ENCODE data around the gene ERMAP.

ERMAP gene, protein sequence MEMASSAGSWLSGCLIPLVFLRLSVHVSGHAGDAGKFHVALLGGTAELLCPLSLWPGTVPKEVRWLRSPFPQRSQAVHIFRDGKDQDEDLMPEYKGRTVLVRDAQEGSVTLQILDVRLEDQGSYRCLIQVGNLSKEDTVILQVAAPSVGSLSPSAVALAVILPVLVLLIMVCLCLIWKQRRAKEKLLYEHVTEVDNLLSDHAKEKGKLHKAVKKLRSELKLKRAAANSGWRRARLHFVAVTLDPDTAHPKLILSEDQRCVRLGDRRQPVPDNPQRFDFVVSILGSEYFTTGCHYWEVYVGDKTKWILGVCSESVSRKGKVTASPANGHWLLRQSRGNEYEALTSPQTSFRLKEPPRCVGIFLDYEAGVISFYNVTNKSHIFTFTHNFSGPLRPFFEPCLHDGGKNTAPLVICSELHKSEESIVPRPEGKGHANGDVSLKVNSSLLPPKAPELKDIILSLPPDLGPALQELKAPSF

DNA sequence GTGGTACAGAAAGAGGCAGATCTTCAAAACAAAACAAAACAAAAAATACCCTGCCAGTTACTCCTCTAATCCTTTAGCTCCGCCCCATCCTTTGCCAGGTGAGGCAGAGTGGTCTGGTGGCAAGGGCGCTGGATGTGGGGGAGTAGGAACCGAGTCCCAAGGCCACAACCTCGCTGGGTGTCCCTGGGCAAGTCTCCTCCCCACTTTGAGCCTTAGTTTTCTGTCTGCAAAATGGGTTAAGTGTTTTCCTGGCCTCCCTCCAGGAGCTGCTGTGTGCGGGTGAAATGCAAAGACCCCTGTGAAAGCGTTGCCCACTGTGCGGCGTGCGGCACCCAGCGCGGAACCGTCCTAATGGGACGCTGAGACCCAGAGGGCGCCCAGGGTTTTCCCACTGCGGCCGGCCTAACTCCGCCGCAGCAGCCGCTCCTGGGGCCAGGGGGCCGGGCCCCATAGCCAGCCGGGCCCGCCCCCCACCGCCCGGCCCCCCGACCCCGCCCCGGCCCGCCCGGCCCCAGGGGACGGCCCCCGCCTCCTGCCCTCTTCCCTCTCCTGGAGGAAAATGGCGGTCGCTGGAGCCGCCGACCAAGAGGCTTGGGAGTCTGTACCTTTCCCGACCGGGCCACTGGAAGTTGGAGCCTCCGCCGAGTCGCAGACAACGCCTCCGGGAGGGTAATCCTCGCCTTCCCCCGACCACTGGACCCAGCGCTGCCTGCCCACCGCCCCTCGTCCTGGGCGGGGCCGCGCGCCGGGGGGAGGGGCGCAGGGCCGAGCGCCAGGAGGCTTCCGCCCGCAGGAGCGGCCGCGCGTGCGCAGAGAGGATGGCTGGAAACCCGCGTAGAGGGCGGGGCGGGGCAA lies at the start of gene ERMAP, which contains the start of gene SVBP:
ERMAP (plus strand) TSS at position 538 of the 855 bp plus-strand sequence. CDS start 13,327 bp downstream, outside the sequence.
SVBP (minus strand) TSS at position 813 of the 855 bp plus-strand sequence. CDS start 853 bp downstream, outside the sequence.
- peak; percentile 91 for DNase-seq

DNA sequence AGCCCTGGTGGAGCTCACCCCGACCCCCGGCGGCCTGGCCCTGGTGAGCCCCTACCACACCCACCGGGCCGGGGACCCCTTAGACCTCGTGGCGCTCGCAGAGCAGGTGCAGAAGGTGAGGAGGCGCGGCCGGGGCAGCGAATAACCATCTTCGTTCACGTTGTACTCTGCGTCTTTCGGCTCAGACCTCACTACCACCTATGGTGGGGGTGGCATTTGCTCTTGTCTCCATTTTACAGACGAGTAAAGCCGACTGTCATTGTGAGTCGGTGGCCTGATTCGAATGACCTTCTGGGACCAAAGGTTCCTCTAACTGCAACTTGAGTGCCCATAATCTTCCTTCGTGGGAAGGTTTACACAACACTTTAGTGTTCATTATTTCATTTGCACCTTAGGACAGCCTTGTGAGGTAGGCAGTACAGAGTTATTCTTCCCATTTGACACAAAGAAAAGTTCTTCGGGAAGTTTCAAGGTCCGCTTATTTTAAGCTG lies 49.4 kb upstream of the ERMAP start:
- DNase-seq = no peak

DNA sequence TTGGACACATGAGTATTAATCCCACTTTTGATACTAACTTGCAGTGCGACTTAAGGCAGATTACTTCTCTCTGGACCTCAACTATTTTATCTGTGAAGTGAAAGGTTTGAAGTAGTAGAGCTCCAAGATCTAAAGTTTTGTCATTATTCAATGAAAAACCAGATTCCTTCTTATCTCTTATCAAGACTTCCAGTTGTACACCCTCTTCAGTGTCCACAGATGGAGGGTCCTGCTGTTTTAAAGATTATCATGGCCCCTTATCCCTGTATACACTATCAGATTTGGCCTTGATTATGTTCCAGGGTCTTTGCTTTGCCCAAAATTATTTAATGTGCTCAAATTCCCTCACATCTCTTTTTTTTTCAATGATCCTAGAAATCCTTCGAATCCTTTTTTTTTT lies 48.8 kb upstream of the ERMAP start:
- DNase-seq = no peak

DNA sequence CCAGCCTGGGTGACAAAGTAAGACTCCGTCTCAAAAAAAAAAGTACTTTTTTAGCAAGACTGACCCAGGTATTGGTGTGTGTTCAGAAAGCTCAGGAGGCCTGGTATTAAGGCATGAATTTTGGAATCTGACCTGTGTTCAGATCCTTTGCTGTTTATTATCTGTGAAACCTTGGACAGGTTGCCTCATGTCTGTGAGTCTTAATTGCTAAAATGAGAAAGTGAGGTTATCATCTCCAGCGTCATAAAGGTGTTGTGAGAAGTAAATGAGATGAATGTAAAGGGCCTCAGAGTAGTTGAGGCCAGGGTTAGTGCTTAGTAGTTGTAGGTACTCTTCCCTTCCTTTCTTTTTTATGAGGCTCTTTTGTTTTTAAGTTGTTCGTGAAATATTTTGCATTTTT lies 47.1 kb upstream of the ERMAP start:
- DNase-seq = no peak

DNA sequence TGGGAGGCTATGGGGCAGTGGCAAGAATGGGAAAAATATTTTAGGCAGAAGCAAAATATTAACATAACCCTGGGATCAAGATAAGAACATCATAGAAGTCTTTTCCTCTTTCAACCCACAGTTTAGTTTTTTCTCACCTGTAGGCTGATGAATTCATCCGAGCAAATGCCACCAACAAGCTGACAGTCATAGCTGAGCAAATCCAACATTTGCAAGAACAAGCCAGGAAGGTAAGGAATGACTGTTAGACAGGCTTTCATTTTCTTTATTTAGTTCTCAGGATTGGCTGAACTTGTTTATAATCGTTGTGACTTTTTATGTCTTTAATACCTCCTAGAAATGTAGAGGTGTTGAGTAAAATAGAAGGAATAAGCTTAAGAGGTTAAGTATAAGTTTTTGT lies 43.5 kb upstream of the ERMAP start:
- no peak for DNase-seq

DNA sequence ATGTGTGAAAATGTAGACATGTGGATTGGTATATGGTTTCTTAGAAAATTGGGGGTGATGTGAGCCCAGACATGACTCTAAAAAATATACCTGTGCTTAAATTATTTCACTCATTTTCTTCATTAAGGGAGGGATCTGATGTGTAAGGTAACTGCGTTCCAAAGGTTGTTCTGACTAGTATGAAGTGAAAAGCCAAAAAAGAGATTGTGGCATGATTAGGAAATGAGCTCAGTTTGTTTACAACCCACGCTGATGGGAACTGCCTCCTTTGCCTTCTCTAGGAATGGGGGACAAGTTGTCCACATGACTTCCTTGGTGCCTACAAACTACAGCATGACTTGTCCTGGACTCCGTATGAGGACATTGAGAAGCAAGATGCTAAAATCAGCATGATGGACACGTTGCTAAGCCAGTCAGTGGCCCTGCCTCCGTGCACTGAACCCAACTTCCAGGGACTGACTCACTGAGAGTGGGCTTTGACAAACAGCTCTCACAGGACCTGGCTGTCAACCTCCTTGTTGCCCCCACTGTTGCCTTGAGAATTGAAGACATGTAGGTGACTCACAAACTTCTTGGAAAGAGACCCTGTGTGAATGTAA lies 41.9 kb upstream of the ERMAP start:
- DNase-seq = no peak

DNA sequence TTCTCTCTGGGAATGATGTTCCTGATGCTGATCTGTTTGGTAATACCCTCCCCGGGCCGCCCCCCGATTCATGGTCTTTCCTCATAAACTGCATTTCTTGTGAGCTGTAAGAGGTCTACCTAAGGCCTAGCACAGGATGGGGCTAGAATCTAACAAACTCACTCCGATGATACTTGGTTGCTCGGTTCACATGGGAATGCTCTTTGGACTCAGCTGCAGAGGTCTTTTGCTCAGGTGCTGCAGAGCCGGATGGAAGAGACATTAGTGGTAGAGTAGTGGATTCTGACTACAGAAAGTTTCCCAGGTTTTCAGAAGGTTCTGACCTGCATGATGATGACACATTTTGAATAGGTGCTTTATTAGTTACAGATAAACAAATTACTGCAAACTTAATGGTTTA lies 40.4 kb upstream of the ERMAP start:
- no peak for DNase-seq

DNA sequence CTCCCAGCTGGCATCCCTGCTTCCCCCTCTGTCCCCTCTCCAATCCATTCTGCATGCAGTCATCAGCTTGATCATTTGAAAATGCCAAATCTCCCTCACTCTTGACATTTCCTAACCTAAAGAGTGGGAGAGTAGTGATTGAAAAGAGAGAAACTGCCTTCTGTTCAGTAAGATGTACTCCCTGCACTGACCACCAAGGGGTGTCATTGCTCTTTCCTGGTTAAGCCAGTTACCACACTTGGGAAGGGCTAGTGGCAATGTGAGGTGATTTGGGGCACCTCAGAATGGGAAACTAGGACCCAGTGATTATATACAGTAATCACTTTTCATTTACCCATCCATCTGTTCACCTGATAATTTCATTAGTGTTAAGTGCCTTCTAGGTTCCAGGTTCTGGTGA lies 39.1 kb upstream of the ERMAP start:
- DNase-seq = no peak

DNA sequence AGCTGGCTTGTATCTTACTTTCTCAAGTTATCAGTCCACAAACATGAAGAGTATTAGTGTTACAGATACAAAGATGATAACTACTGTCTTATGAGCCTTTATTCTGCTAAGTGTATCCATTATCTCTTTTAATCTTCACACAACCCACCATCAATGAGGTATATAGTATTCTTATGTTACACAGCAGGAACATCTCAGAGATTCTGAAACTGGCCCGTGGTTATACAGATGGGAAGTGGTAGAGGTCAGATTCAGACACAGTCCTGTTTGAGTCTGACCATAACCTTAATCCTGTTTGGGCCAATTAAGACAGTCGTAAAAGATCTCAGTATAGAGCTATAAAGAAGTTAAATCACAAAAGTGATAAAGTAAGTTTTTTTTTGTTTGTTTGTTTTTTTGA lies 37.2 kb upstream of the ERMAP start:
- no peak for DNase-seq

DNA sequence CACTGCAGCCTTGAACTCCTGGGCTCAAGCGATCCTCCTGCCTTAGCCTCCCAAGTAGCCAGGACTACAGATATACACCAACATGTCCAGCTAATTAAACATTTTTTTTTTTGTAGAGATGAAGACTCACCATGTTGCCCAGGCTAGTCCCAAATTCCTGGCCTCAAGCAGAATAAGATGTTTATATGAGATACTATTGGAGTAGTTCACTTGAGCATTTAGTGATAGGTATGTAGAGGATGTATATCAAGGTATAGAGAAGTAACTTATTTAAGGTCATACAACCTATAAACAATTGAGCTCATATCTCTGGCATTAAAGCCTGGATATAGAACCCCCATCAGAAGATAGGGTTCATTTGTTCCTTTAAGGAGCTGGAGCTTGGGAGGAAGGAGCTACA lies 36.7 kb upstream of the ERMAP start:
- DNase-seq = no peak

DNA sequence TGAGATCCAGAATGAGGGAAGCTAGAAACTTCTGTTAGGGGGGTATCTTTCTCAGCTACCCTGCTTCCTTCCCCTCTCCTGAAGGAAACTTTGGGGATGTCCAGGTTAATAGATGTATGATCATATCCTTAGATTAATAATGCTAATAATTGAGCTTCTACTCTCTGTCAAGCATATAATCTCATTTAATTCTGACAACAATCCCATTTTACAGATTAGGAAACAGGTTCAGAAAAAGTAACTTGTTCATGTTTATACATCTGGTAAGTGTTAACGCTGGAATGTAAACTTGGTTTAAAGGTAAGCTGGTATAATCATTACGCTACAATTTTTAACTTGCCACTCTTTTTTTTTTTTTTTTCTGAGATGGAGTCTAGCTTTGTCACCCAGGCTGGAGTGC lies 33.8 kb upstream of the ERMAP start:
- DNase-seq = no peak

DNA sequence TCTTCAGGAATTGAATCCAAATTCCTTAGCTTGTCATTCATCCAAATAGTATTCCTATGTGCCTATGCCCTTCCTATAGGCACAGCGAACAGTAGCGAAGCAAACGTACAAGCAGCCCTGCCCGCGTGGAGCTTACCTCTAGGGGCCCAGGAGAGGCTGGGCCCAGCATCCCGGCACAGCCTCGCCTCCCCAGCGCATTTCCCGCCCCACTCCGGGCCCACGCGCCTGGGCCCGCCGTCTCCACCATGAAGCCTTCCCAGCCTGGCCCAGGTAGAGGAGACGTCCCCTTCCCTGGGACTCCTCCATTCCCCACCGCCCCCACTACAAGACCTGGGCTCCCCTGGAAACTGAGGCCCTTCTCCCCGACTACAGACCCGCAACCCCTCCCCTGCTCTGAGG lies 32.4 kb upstream of the ERMAP start:
- no peak for DNase-seq

DNA sequence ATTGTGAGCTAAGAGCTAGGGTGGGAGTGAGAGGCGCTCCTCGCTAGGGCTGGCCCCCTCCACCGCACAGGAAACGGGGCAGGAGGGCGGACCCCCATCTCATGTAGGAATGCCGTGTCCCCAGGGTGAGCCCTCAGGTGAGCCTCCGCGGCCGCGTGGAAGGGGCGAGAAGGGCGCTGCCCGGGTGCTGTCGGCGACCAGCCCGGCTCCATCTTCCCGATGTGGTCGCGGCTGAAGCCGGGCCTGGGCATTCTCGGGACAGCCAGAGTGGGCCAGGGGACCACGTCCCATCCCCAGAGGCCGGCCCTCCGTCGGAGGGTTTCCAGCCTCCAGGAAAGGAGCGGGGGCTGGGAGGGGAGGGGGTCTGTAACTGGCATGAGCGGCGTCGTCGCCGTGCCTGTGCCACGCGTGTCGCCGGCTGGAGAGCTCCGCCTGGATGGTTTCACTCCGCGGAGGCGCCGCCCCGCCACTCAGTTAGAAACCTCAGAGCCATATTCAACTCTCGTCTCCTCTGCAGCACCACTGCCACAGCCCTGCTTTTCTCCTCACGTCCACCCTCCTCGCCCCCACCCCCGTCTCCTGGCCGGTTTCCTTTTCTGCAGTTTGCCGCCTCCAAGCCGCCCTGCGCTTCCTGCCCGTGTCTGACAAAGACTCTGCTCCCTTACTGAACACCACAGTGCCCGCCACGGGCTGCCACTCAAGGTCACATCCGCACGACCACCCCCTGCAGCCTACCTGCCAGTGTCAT lies 31.8 kb upstream of the ERMAP start, which contains the start of gene TMEM269:
TMEM269 (plus strand) TSS at position 46 of the 748 bp plus-strand sequence. CDS start 4,903 bp downstream, outside the sequence.
- peak; percentile 15 for DNase-seq

DNA sequence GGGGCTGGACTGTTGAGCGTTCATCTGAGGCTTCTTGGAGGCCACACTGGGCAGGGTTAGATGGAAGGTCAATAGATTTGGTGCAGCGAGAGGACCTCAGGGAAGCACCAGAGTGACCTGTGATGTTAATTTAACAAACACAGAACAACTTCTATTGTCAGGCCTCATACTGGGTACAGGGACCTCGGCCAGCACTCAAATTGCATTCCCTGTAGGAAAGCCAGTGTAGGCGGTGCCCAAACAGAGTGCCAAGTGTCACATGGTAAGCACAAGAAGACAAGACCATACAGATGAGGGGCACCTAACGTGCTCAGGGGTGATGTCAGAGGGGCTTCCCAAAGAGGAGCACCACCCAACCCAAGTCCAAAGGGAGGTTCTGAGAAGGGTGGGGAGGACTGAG lies 30.8 kb upstream of the ERMAP start:
- no peak for DNase-seq

DNA sequence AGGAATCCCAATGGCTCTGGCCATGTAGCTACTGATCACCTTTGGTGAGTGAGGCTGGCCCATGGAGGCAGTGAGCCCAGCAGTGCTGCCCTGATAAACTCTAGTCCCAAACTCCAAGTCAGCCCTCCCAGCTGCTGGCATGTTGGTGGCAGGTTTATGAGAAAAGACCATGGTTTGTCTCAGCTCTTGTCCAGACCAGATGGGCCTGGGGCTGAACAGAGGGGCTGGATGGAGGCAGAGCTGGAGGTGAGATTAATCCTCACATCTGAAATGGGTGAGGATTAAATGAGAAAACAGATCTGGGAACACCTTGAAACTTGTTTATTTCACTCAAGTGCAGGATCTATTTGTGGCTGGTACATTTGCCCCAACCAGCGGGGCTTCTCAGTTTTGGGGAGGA lies 28.9 kb upstream of the ERMAP start:
- DNase-seq = no peak

DNA sequence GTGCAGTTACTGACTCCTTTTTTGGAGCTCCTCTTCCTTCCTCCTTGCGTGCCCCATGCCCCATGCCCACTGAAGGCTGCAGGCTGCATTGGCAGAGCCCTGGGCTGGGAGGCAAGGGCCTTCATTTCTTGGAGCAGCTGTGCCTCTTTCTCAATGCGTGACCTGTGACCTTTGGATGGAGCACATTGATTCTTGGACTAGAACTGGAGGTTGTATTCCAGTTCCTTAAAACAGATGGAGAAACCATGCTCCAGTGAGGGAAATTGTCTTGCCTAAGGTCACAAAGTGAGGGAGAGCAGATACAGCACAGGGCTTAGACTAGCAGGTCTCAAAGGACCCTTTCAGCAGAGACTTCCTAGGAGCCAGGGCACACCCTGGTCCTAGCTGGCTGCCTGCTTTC lies 23.1 kb upstream of the ERMAP start:
- DNase-seq = no peak

DNA sequence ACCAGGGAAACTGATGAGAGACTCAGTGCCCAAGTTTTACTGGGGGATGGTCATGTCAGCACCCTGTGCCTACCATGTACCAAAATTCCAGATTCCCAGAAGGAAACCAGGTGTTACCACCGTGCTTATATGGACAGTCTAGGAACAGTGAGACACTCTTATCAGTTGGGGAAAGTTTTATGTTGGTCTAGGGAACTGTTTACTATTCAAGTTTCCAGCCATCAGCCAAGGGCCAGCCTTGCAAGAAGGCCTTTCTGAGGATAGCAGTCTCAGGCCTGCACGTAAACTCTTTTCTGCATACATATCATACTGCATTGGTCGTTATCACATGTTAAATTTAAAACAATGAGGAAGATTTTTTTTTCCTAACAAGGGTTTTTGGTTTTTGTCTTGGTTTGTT lies 19.5 kb upstream of the ERMAP start:
- DNase-seq = no peak

DNA sequence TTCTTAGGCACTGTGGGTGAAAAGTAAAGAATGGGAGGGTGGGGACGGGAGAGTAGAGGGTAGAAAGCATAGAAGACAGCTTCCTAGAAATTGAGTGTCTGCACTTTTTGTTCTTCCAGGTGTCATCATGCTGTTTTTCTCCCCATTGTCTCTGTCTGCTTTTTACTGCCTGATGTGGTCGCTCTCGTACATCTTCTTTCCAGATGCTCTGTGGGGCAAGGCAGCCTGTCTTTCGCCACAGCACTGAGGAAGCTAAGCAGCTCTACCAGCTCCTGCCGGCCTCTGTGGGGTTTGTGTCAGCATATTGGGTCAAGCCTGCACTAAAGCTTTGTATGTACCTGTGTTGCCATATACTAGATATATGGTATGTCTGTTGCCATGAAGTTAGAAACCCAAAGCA lies 18.9 kb upstream of the ERMAP start:
- no peak for DNase-seq

DNA sequence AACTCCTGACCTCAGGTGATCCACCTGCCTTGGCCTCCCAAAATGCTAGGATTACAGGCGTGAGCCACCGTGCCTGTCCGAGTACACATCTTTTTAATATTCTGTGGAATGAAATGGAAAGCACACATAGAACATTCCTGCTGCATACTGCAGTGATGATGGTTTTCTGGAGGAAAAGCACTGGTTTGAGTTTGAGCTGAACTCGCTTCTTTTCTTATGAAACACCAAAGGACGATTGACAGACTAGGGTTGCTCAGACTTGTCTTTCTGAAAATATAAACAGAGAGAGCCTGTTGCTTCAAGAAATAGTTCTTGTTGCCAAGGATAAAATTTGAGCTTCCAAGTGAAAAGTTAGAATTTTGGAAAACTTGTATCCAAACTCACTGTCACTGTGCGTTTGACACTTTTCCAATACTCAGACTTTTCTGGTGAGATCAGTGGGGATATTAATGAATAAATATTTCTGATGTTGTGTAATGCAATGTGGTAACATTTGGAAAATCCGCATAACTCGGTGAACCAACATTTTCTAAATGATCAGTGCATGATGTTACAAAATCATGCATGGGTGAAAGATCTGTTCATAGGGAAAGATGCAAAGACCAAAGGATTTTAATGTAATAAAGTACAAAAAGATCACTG lies 15.0 kb upstream of the ERMAP start:
- no peak for DNase-seq

DNA sequence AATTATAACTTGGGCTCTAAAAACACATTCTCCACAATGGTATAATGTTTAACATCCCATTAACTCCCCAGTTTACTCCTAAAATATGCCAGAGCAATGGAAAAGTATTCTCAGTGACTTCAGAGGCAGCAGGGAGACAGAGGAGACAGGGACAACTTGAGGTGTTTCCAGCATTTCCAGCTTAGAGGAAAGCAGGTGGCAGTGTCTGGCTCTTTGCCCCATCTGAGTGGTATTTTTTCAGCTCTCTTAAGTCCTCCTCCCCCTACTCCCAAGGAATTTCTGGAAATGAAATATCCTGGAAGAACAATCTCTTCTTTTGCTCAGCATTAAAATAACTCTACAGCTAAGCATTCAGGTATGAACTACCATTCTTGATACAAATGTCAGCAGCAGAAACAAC lies 10.8 kb upstream of the ERMAP start:
- no peak for DNase-seq

DNA sequence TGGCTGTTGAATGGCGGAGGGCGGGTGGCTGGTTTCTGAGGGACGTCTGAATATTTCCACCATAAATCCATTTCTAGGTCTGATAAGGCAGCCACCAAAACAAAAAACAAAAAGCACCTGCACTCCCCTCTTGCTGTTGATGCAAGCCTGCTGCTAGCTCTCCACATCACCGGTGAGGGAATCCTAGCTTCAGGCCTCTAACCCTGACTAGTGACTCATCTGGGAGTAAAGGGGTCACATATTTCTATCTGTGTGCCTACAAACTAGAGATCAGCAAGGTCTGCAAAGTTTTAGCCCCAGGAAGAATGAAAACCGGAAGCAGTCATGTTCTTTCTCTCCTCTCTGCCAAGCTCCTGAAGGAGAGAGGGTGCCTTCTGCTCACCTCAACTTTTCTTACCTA lies 10.3 kb upstream of the ERMAP start:
- DNase-seq = no peak

Measured in CD4-positive, alpha-beta T cell treated with Interferon gamma for 1 hour (primary cell).